GM12875 (cell line): ENCODE results near the gene SETD2.
"Not testable (repeated sequence)": the region's sequence is repeated elsewhere in the genome, so short reads cannot be mapped to it uniquely, and the experiment has no call there.

ENCODE experiments used
- H3K4me3 ChIP-seq: one replicate; pipeline ENCODE4 v1.5.1; 2011; ENCODE audit warnings: low read depth, low read length, control low read depth
- TF ChIP-seq, protein P1 (sequence below): IDR thresholded peaks from 2 replicates; pipeline ENCODE4 v1.5.1; 2011; ENCODE audit warnings: low read depth, mild to moderate bottlenecking, control low read depth, inconsistent platforms, low read length, moderate library complexity, borderline replicate concordance; ENCODE audit not compliant: insufficient read depth

SETD2 gene

DNA sequence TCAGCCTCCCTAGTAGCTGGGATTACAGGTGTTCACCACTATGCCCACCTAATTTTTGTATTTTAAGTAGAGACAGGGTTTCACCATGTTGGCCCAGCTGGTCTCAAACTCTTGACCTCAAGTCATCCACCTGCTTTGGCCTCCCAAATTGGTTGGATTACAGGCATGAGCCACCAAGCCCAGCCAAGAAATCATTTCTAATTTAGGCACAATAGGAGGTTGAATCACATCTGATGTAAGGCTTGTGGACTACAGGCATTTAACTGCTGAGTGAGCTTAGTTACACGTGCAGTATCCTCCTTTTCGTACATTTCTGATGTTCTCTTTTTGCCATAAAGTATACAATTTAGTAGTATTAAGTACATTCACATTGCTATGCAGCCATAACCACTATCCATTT lies 31.1 kb upstream of the SETD2 start:
- no peak overlapping the region for H3K4me3 ChIP-seq
- TF ChIP-seq, protein P1, sequence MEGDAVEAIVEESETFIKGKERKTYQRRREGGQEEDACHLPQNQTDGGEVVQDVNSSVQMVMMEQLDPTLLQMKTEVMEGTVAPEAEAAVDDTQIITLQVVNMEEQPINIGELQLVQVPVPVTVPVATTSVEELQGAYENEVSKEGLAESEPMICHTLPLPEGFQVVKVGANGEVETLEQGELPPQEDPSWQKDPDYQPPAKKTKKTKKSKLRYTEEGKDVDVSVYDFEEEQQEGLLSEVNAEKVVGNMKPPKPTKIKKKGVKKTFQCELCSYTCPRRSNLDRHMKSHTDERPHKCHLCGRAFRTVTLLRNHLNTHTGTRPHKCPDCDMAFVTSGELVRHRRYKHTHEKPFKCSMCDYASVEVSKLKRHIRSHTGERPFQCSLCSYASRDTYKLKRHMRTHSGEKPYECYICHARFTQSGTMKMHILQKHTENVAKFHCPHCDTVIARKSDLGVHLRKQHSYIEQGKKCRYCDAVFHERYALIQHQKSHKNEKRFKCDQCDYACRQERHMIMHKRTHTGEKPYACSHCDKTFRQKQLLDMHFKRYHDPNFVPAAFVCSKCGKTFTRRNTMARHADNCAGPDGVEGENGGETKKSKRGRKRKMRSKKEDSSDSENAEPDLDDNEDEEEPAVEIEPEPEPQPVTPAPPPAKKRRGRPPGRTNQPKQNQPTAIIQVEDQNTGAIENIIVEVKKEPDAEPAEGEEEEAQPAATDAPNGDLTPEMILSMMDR = no peak

- TF ChIP-seq, protein P1 = no peak
Observed at GRCh38 chr3:47193871-47194859, 30.3 kb upstream of the SETD2 start.

DNA sequence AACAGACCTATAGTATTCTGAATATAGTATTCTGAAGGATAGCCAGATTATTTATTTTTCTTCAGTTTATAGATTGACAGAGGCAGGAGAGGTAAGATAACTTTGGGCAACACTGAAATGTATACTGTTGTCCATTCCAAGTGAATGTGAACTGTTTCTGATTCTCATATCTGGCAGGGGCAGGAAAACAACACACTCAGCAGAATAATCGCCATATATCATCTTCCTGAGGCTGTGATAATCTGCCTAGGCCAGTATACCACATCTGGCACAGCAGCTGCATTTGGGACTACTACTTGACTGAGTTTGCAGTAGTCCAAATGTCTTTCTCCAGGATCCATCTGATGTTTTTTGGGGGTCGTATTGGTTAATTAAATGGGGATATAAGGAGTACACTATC lies 22.4 kb upstream of the SETD2 start:
- TF ChIP-seq, protein P1 = no peak
- H3K4me3 ChIP-seq = no peak overlapping the region

More at GRCh38 chr3:47193871-47194859, 30.3 kb upstream of the SETD2 start:
- H3K4me3 ChIP-seq = no peak overlapping the region

GRCh38 chr3:47181685-47182084 lies 17.8 kb upstream of the SETD2 start:
- H3K4me3 ChIP-seq = not testable (repeated sequence)

- not testable (repeated sequence) for H3K4me3 ChIP-seq
Observed at GRCh38 chr3:47180011-47180410, 16.1 kb upstream of the SETD2 start.

- H3K4me3 ChIP-seq = no peak overlapping the region
- TF ChIP-seq, protein P1 = no peak
Observed at GRCh38 chr3:47176582-47176981, 12.7 kb upstream of the SETD2 start.

DNA sequence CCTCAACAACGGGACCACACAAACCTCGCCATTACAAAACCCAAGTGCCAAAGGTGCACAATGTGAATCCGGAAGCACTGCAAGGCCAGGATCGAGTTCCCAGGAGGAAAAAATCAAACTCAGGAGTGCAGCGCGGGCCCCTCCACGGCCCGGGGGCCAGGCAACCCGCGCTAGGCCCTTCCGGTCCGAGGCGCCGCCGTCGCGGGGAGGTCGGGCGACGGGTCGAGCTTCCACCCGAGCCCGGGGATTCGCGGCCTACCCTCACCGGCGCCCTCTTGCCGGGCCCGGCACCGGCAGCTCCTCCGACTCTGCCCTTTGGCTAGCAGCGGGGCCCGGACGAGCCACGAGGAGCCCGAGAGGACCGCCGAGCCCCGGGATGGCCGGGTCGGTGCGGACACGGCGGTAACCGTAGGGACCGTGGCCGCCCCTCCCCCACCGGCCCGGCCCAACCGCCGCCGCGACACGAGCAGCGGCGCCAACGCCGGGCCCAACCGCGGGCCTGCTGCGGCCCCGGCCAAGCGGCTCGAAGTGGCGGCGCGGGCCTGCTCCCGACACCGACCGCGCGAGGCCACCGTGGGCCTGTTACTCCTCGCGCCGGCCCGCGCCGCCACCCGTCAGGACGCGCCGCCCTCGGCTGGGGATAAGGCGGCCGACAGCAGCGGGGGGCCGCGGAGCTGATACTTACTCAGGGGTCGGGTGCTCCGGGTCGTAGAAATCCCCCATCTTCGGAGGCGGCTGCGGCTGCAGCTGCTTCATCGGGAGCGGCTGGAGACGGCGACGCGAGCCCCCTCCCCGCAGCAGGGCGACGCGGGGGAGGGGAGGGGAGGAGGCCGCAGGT lies 525 bp downstream of the SETD2 start:
- TF ChIP-seq, protein P1 = no peak
- H3K4me3 ChIP-seq = peak overlapping the region; percentile 83
